Measurements from ENCODE around the gene S1PR4.

DNA sequence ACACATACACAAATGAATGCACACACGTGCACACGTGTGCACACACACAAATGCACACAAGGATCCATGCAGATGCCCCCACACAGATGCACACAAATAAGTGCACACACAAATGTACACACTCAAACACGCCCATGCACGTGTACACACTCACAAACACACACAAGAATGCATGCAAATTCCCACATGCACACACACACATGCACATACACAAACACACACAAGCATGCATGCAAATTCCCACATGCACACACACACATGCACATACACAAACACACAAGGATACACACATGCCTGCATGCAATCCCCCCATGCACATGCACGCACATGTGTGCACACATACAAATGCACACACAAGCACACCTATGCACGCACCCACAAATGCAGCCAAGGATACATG, 29.5 kb upstream of the S1PR4 start:
- TF ChIP-seq, protein P1, sequence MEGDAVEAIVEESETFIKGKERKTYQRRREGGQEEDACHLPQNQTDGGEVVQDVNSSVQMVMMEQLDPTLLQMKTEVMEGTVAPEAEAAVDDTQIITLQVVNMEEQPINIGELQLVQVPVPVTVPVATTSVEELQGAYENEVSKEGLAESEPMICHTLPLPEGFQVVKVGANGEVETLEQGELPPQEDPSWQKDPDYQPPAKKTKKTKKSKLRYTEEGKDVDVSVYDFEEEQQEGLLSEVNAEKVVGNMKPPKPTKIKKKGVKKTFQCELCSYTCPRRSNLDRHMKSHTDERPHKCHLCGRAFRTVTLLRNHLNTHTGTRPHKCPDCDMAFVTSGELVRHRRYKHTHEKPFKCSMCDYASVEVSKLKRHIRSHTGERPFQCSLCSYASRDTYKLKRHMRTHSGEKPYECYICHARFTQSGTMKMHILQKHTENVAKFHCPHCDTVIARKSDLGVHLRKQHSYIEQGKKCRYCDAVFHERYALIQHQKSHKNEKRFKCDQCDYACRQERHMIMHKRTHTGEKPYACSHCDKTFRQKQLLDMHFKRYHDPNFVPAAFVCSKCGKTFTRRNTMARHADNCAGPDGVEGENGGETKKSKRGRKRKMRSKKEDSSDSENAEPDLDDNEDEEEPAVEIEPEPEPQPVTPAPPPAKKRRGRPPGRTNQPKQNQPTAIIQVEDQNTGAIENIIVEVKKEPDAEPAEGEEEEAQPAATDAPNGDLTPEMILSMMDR (IDR thresholded peaks at IDR 0.05) = no peak
- no peak for TF ChIP-seq EZH2 (IDR thresholded peaks at IDR 0.05; ENCODE audit: borderline replicate concordance, insufficient read depth, low read depth, low read length, poor library complexity, severe bottlenecking)

All from B cell (primary cell).